Tibial nerve (tissue), 4 donors: Measurements from ENCODE around the gene TET2. TPM values are rescaled to one million over a fixed set of nuclear protein-coding genes. Genes with fewer than 3 reads are reported as not detected.
A peak's percentile ranks its signal among the peaks of the same experiment; 100 is the strongest.

ENCODE experiments used
- DNase-seq, 2 donors: peaks; one replicate each; pipeline ENCODE4 v3.0.0-alpha.2; 2019; ENCODE audit warnings: low spot score in 2 of 2
- H3K27ac ChIP-seq, 4 donors: fragments of 200-600 bp; sonication (generic) in 3 of 4; one replicate each; pipeline ENCODE4 v1.5.1; 2017 to 2019; ENCODE audit warnings: mild to moderate bottlenecking in 1 of 4
- H3K27me3 ChIP-seq, 2 donors: fragments of 200-600 bp; sonication (generic) in 1 of 2; one replicate each; pipeline versions ENCODE4 v1.5.1 to v1.6.0; 2017 to 2019
- H3K36me3 ChIP-seq, 3 donors: fragments of 200-600 bp; sonication (generic); one replicate each; pipeline ENCODE4 v1.5.1; 2018 to 2019
- H3K4me1 ChIP-seq, 4 donors: fragments of 200-600 bp; sonication (generic) in 3 of 4; one replicate each; pipeline ENCODE4 v1.5.1; 2017 to 2019
- H3K4me3 ChIP-seq, 4 donors: fragments of 200-600 bp; sonication (generic) in 3 of 4; one replicate each; pipeline ENCODE4 v1.5.1; 2017 to 2019; ENCODE audit warnings: mild to moderate bottlenecking in 1 of 4, moderate library complexity in 1 of 4
- H3K9me3 ChIP-seq, 4 donors: fragments of 200-600 bp; sonication (generic) in 3 of 4; one replicate each; pipeline ENCODE4 v1.5.1; 2017 to 2019
- CTCF ChIP-seq, 5 experiments: fragments of 200-600 bp in 3 of 5; fragments of 450-650 bp in 2 of 5; sonication (generic) in 3 of 5; IDR thresholded peaks; one replicate each; pipeline ENCODE4 v1.5.1; 2016 to 2019; ENCODE audit warnings: antibody characterized with exemption in 5 of 5, mild to moderate bottlenecking in 3 of 5, moderate library complexity in 2 of 5
- EP300 ChIP-seq, 2 donors: sonication (generic); formaldehyde crosslinking; IDR thresholded peaks; one replicate each; pipeline ENCODE4 v1.6.1; 2017; ENCODE audit warnings: antibody characterized with exemption in 2 of 2, mild to moderate bottlenecking in 1 of 2
- POLR2A ChIP-seq, 2 donors: fragments of 450-650 bp; IDR thresholded peaks; one replicate each; pipeline ENCODE4 v1.6.1; 2017; ENCODE audit warnings: antibody characterized with exemption in 2 of 2, mild to moderate bottlenecking in 2 of 2, moderate library complexity in 2 of 2
- WGBS, 2 donors: methylation state at CpG; one replicate each; pipeline ENCODE4 v1.1.5; 2018; 5-methylcytosine and 5-hydroxymethylcytosine counted together
- total RNA-seq, 4 donors: library from RNA; depleted of rRNA; stranded (reverse); fragments of >200 nt; gene quantifications; one replicate each; pipeline ENCODE4 v1.1.0, GENCODE V29; 2016

Gene TET2
- total RNA-seq, 4 donors from 2014 or later, result 23.2 to 29.1 (median 24.1) TPM

- no peak overlapping the region for H3K27ac ChIP-seq
- no peaks in the 10 kb centered on the region for H3K27me3 ChIP-seq
- H3K36me3 ChIP-seq, result no peaks in the 10 kb centered on the region
- no peak overlapping the region for H3K4me3 ChIP-seq
- no peak for DNase-seq
- H3K9me3 ChIP-seq, result no peaks in the 10 kb centered on the region
- peaks cover 0 to 19% (median 3%) of the 10 kb centered on the region in 4 donors for H3K4me1 ChIP-seq
- TF ChIP-seq EP300 (IDR thresholded peaks at IDR 0.05), result no peak
Measured at GRCh38 chr4:105179539-105180401, 33.1 kb downstream of the TET2 start.

- Histone ChIP-seq H3K36me3 (no peaks in the 10 kb centered on the region), H3K4me1 (peaks cover 0 to 21% (median 3%) of the 10 kb centered on the region in 4 donors), H3K4me3 (no peak overlapping the region), H3K27ac (no peak overlapping the region), H3K9me3 (no peaks in the 10 kb centered on the region), H3K27me3 (no peaks in the 10 kb centered on the region)
- 53 to 58% methylated on average over 2 of the region's 2 CpGs for WGBS, 2 donors
- no peak for TF ChIP-seq CTCF (IDR thresholded peaks at IDR 0.05)
- TF ChIP-seq POLR2A (IDR thresholded peaks at IDR 0.05), result no peak
- TF ChIP-seq EP300 (IDR thresholded peaks at IDR 0.05), result no peak
- DNase-seq, result no peak
Measured at GRCh38 chr4:105181259-105181658, 34.6 kb downstream of the TET2 start.

GRCh38 chr4:105182211-105182610, 35.5 kb downstream of the TET2 start:
- Histone ChIP-seq H3K27me3 (no peaks in the 10 kb centered on the region), H3K4me3 (no peak overlapping the region), H3K36me3 (no peaks in the 10 kb centered on the region), H3K27ac (no peak overlapping the region), H3K4me1 (peaks cover 0 to 26% (median 3%) of the 10 kb centered on the region in 4 donors), H3K9me3 (no peaks in the 10 kb centered on the region)
- no peak for TF ChIP-seq EP300 (IDR thresholded peaks at IDR 0.05)
- no peak for TF ChIP-seq POLR2A (IDR thresholded peaks at IDR 0.05)
- no peak for TF ChIP-seq CTCF (IDR thresholded peaks at IDR 0.05)
- DNase-seq, result no peak
- WGBS, 2 donors, result 89 to 91% methylated on average over 3 of the region's 3 CpGs

- no peaks in the 10 kb centered on the region for H3K36me3 ChIP-seq
- TF ChIP-seq CTCF (IDR thresholded peaks at IDR 0.05) (no peak), POLR2A (IDR thresholded peaks at IDR 0.05) (no peak), EP300 (IDR thresholded peaks at IDR 0.05) (no peak)
- no peak overlapping the region for H3K27ac ChIP-seq
- DNase-seq, result no peak
- H3K27me3 ChIP-seq, result no peaks in the 10 kb centered on the region
- H3K4me3 ChIP-seq, result no peak overlapping the region
- peaks cover 0 to 23% (median 2%) of the 10 kb centered on the region in 4 donors for H3K4me1 ChIP-seq
- no peaks in the 10 kb centered on the region for H3K9me3 ChIP-seq
- WGBS, 2 donors, result 80 to 82% methylated on average over 2 of the region's 2 CpGs
Measured at GRCh38 chr4:105184316-105184980, 37.8 kb downstream of the TET2 start.

GRCh38 chr4:105186701-105187161, 40.1 kb downstream of the TET2 start:
- no peaks in the 10 kb centered on the region for H3K9me3 ChIP-seq
- no peak for DNase-seq
- TF ChIP-seq EP300 (IDR thresholded peaks at IDR 0.05) (no peak), POLR2A (IDR thresholded peaks at IDR 0.05) (no peak), CTCF (IDR thresholded peaks at IDR 0.05) (no peak)
- no peaks in the 10 kb centered on the region for H3K27me3 ChIP-seq
- peaks cover 0 to 4% (median 0%) of the 10 kb centered on the region in 3 donors for H3K36me3 ChIP-seq
- 32 to 47% methylated on average over 2 of the region's 2 CpGs for WGBS, 2 donors
- H3K4me3 ChIP-seq, result no peak overlapping the region
- H3K27ac ChIP-seq, result peak overlapping the region in 1 of 4 donors; percentile 5
- H3K4me1 ChIP-seq, result peaks cover 0 to 33% (median 6%) of the 10 kb centered on the region in 4 donors
